ENCODE data around the gene SLC33A1.
A peak's percentile ranks its signal among the peaks of the same experiment; 100 is the strongest.

Gene SLC33A1

GRCh38 chr3:155790272-155790925, 63.8 kb downstream of the SLC33A1 start:
- no peak for DNase-seq

- DNase-seq = no peak
These were observed 68.4 kb downstream of the SLC33A1 start for GRCh38 chr3:155785662-155786295.

DNA sequence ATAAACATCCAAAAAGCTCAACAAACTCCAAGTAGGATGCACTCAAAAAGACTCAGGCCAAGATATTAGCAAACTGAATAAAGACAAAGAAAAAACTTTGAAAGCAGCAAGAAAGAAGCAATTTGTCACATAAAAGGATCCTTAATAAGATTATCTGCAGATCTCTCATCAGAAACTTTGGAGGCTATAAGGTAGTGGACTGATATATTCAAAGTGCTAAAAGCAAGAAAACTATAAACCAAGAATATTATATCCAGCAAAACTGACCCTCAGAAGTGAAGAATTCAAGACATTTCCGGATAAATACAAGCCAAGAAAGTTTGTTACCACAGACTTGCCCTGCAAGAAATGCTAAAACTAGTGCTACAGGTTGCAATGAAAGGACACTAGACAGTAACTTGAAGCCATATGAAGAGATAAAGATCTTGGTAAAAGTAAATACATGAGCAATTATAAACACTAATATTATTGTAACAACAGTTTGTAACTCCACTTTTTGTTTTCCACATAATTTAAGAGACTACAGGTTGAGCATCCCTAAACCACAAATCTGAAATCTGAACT, 71.8 kb downstream of the SLC33A1 start:
- DNase-seq = no peak

GRCh38 chr3:155780291-155780690, 73.9 kb downstream of the SLC33A1 start:
- no peak for DNase-seq

GRCh38 chr3:155778462-155778861, 75.8 kb downstream of the SLC33A1 start:
- peak; percentile 48 for DNase-seq

DNA sequence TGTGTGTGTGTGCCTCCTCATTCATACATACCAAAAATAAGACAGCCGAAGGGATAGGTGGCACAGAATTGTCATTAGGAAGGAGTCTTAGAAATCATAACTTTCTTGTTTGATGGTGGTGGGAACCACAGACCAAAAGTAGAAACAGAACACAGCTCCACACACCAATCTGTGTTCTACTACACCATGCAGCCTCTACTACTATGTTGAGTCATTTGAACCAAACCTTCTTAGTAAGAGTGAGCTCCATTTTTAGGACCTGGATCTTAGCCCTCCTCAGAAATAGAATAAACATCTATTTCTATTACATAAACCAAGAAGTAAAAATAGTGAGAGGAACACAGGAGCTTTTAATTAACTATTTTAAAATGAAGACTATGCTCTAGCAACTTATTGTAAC, 81.4 kb downstream of the SLC33A1 start:
- DNase-seq = no peak

GRCh38 chr3:155771126-155771525, 83.1 kb downstream of the SLC33A1 start:
- DNase-seq = no peak
